Heart left ventricle (tissue), 13 donors: ENCODE measurements around the gene JAK3.

Experiments used
- POLR2A ChIP-seq, 2 donors: fragments of 450-650 bp; IDR thresholded peaks; one replicate each; pipeline ENCODE4 v1.6.1; 2017; ENCODE audit warnings: antibody characterized with exemption in 2 of 2, mild to moderate bottlenecking in 2 of 2, moderate library complexity in 2 of 2
- TF ChIP-seq, protein P1 (sequence below), 12 donors: fragments of 200-600 bp; sonication (generic) in 4 of 12; IDR thresholded peaks; one replicate each; pipeline versions ENCODE4 v1.5.0 to v1.8.0; 2018 to 2022; ENCODE audit warnings: antibody characterized with exemption in 12 of 12, mild to moderate bottlenecking in 5 of 12
- donor health status: ischemic (EF 13 %, LVEDD 7.1; RV severe dilation, severe dysfunction).
- donor health status: DM: no; HTN: yes; CAD: no.
- donor health status: DM: no; HTN: no; CAD: no.
- donor health status: ischemic (EF 25% LVEDD 6.9; RV normal size, moderate dysfunction).
- donor health status: ischemic (EF 25% LVEDD 5.7; RV mildly dilated, moderate dysfunction).
- donor health status: ischemic (EF 35%, LVEDD 5.7; RV mildly dilated, moderate dysfunction).
- donor health status: nonischemic (EF 11% LVEDD 7.7; RV severe dilation, severe dysfunction).
- donor health status: DM: yes; HTN: yes; CAD: no.
- donor health status: PGD.
- donor health status: ischemic (EF 29% LVEDD 5.4; RV normal size, mild dysfunction).
- donor health status: nonischemic (EF 23%, LVEDD 6.1; RV moderate dilation, normal function).

DNA sequence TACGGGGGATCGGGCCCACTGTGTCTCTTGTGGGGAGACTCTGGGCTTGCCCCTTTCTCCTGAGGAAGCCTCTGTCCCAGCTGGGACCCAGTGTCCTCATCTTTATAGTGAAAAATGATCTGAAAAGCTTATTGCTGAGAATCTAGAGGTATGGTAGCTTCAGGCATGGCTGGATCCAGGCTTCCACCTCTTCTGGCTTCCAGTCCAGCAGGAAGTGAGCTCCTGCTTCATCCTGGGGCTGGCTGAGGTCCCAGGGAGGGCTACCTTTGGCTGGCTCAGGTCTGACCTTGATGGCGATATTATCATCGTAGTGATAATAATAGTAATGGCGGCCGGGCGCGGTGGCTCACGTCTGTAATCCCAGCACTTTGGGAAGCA lies 27.0 kb upstream of the JAK3 start:
- no peak for TF ChIP-seq POLR2A (IDR thresholded peaks at IDR 0.05)
- TF ChIP-seq, protein P1, sequence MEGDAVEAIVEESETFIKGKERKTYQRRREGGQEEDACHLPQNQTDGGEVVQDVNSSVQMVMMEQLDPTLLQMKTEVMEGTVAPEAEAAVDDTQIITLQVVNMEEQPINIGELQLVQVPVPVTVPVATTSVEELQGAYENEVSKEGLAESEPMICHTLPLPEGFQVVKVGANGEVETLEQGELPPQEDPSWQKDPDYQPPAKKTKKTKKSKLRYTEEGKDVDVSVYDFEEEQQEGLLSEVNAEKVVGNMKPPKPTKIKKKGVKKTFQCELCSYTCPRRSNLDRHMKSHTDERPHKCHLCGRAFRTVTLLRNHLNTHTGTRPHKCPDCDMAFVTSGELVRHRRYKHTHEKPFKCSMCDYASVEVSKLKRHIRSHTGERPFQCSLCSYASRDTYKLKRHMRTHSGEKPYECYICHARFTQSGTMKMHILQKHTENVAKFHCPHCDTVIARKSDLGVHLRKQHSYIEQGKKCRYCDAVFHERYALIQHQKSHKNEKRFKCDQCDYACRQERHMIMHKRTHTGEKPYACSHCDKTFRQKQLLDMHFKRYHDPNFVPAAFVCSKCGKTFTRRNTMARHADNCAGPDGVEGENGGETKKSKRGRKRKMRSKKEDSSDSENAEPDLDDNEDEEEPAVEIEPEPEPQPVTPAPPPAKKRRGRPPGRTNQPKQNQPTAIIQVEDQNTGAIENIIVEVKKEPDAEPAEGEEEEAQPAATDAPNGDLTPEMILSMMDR (IDR thresholded peaks at IDR 0.05): no peak
